ENCODE data around the gene XAGE3.
"Not testable (repeated sequence)": the region's sequence is repeated elsewhere in the genome, so short reads cannot be mapped to it uniquely, and the experiment has no call there.

The XAGE3 gene

GRCh38 chrX:52888090-52888489 lies 20.2 kb upstream of the XAGE3 start:
- H3K4me3 ChIP-seq (ENCODE audit: low read length); H3K27ac ChIP-seq (ENCODE audit: low read length); H3K9me3 ChIP-seq (ENCODE audit: control insufficient read depth, insufficient read depth, low read length); H3K27me3 ChIP-seq (ENCODE audit: control insufficient read depth, insufficient read depth, low read length); H3K4me1 ChIP-seq (ENCODE audit: control insufficient read depth, insufficient read depth, low read length); DNase-seq (ENCODE audit: low read depth, low spot score); H3K36me3 ChIP-seq (ENCODE audit: control insufficient read depth, insufficient read depth, low read length): not testable (repeated sequence)
- no CpG with 5 or more reads among the region's 9 CpGs for WGBS (ENCODE audit: insufficient coverage, insufficient read length)

DNA sequence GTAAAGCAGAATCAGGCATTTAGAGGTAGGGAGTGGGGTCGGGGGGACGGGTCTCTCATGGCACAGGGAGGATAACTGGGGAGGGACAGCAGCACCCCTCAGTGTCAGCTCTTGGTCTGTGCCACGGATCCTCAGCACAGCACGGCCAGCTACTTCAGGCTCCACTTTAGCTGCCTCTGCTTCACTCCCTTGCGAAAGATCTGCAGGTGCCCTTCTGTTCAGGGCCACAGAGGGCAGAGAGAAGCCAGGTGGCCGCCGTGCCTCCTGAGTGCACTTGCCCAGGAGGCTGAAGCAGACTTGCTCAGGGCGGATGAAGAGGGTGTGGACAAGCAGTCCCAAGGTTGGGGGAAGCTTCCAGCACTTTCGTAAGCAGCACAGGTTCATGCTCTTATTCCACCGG lies 19.6 kb upstream of the XAGE3 start:
- not testable (repeated sequence) for H3K27ac ChIP-seq (ENCODE audit: low read length); H3K9me3 ChIP-seq (ENCODE audit: control insufficient read depth, insufficient read depth, low read length); H3K36me3 ChIP-seq (ENCODE audit: control insufficient read depth, insufficient read depth, low read length); DNase-seq (ENCODE audit: low read depth, low spot score); H3K4me1 ChIP-seq (ENCODE audit: control insufficient read depth, insufficient read depth, low read length); H3K27me3 ChIP-seq (ENCODE audit: control insufficient read depth, insufficient read depth, low read length); H3K4me3 ChIP-seq (ENCODE audit: low read length)
- WGBS (ENCODE audit: insufficient coverage, insufficient read length) = no CpG with 5 or more reads among the region's 10 CpGs

DNA sequence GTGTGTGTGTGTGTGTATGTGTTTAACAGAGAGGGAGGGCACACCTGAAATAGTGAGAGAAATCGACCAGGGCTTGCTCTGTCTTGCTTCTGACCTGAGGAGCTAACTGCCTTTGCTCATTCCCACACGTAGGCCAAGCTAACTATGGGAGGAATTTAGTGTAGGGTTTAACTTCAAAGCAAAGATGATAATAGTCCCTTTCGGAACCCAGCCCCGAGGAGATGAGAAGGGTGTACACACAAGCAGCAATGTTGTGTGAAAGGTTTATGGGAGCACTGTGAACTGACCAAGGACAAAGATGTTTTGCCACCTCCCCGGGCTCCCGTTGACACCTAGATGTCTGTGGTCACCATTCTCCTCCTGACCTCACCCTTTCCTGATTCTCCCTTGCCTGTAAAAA lies 8.5 kb upstream of the XAGE3 start:
- not testable (repeated sequence) for H3K4me3 ChIP-seq (ENCODE audit: low read length); H3K4me1 ChIP-seq (ENCODE audit: control insufficient read depth, insufficient read depth, low read length); H3K9me3 ChIP-seq (ENCODE audit: control insufficient read depth, insufficient read depth, low read length); H3K27me3 ChIP-seq (ENCODE audit: control insufficient read depth, insufficient read depth, low read length); H3K27ac ChIP-seq (ENCODE audit: low read length); H3K36me3 ChIP-seq (ENCODE audit: control insufficient read depth, insufficient read depth, low read length); DNase-seq (ENCODE audit: low read depth, low spot score)
- no CpG with 5 or more reads among the region's 6 CpGs for WGBS (ENCODE audit: insufficient coverage, insufficient read length)

GRCh38 chrX:52875436-52875835 lies 7.6 kb upstream of the XAGE3 start:
- not testable (repeated sequence) for H3K27ac ChIP-seq (ENCODE audit: low read length); H3K27me3 ChIP-seq (ENCODE audit: control insufficient read depth, insufficient read depth, low read length); H3K4me1 ChIP-seq (ENCODE audit: control insufficient read depth, insufficient read depth, low read length); DNase-seq (ENCODE audit: low read depth, low spot score); H3K36me3 ChIP-seq (ENCODE audit: control insufficient read depth, insufficient read depth, low read length); H3K9me3 ChIP-seq (ENCODE audit: control insufficient read depth, insufficient read depth, low read length); H3K4me3 ChIP-seq (ENCODE audit: low read length)
- no CpG with 5 or more reads among the region's 10 CpGs for WGBS (ENCODE audit: insufficient coverage, insufficient read length)

- H3K4me3 ChIP-seq (ENCODE audit: low read length) = no peak overlapping the region
- DNase-seq (ENCODE audit: low read depth, low spot score) = no peak
- no CpG with 5 or more reads among the region's 5 CpGs for WGBS (ENCODE audit: insufficient coverage, insufficient read length)
- no peaks in the 10 kb centered on the region for H3K27me3 ChIP-seq (ENCODE audit: control insufficient read depth, insufficient read depth, low read length)
- H3K4me1 ChIP-seq (ENCODE audit: control insufficient read depth, insufficient read depth, low read length) = no peaks in the 10 kb centered on the region
- no peaks in the 10 kb centered on the region for H3K9me3 ChIP-seq (ENCODE audit: control insufficient read depth, insufficient read depth, low read length)
- no peak overlapping the region for H3K27ac ChIP-seq (ENCODE audit: low read length)
- no peaks in the 10 kb centered on the region for H3K36me3 ChIP-seq (ENCODE audit: control insufficient read depth, insufficient read depth, low read length)
These were observed 6.8 kb upstream of the XAGE3 start for GRCh38 chrX:52874661-52875060.

GRCh38 chrX:52873825-52874224 lies 5.9 kb upstream of the XAGE3 start:
- not testable (repeated sequence) for H3K27ac ChIP-seq (ENCODE audit: low read length); H3K4me1 ChIP-seq (ENCODE audit: control insufficient read depth, insufficient read depth, low read length); H3K36me3 ChIP-seq (ENCODE audit: control insufficient read depth, insufficient read depth, low read length); DNase-seq (ENCODE audit: low read depth, low spot score); H3K27me3 ChIP-seq (ENCODE audit: control insufficient read depth, insufficient read depth, low read length); H3K4me3 ChIP-seq (ENCODE audit: low read length); H3K9me3 ChIP-seq (ENCODE audit: control insufficient read depth, insufficient read depth, low read length)

DNA sequence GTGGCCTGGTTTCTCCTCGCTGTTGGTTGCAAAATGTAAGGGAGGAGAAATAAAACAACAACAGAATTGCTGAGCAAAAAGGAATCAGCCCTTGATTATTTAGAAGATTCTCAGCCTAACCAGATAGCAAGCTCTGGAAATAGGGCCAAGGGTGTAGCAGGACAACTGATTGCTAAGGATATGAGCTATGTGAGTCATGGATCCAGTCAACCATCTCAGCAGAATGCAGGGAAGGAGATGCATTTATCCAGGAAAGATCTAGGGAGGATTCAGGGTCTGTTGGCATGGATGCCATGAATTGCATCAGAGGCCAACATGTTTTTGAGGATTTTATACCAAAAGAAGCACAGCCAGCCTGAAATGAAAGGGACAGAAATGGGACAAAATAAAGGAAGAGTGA lies 2.2 kb upstream of the XAGE3 start:
- no CpG with 5 or more reads among the region's 1 CpG for WGBS (ENCODE audit: insufficient coverage, insufficient read length)
- no peaks in the 10 kb centered on the region for H3K4me1 ChIP-seq (ENCODE audit: control insufficient read depth, insufficient read depth, low read length)

DNA sequence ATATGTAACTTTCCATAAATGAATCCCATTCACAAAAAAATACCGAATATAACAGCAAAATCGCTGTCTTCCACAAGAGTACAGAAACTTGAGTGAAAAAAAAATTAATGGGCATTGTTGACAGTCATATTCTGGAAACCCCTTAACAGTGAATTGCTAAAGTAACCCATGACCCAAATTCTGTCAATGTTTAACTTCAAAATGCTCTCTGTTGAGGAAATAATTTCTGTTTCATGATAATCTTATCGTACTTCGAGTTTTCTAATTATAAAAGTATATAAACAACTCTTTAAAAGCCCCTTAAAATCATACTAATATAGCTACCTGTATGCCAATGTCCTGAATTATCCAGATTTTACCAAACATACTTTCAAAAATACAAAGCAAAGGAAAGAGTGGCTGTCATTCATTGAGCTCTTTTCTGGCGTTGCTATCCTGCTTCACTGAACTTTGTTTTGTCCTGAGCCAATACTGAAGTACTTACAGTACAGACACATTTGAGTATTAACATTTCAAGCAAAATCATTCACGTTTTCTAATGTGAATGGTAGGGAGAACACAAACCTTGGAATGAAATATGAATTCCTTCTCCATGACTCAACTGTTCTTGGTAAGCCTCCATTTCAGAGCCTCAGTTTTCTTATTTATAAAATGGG lies 2.4 kb downstream of the XAGE3 start:
- Histone ChIP-seq H3K4me1 (ENCODE audit: control insufficient read depth, insufficient read depth, low read length) (no peaks in the 10 kb centered on the region), H3K4me3 (ENCODE audit: low read length) (no peak overlapping the region), H3K27me3 (ENCODE audit: control insufficient read depth, insufficient read depth, low read length) (no peaks in the 10 kb centered on the region), H3K36me3 (ENCODE audit: control insufficient read depth, insufficient read depth, low read length) (no peaks in the 10 kb centered on the region), H3K27ac (ENCODE audit: low read length) (no peak overlapping the region), H3K9me3 (ENCODE audit: control insufficient read depth, insufficient read depth, low read length) (no peaks in the 10 kb centered on the region)
- no peak for DNase-seq (ENCODE audit: low read depth, low spot score)
- no CpG with 5 or more reads among the region's 6 CpGs for WGBS (ENCODE audit: insufficient coverage, insufficient read length)

More for the DNA sequence above, 2.2 kb upstream of the XAGE3 start:
- Histone ChIP-seq H3K36me3 (ENCODE audit: control insufficient read depth, insufficient read depth, low read length) (no peaks in the 10 kb centered on the region), H3K4me3 (ENCODE audit: low read length) (no peak overlapping the region), H3K27me3 (ENCODE audit: control insufficient read depth, insufficient read depth, low read length) (no peaks in the 10 kb centered on the region), H3K9me3 (ENCODE audit: control insufficient read depth, insufficient read depth, low read length) (no peaks in the 10 kb centered on the region), H3K27ac (ENCODE audit: low read length) (no peak overlapping the region)
- DNase-seq (ENCODE audit: low read depth, low spot score) = no peak

GRCh38 chrX:52856991-52857525 lies 10.8 kb downstream of the XAGE3 start:
- not testable (repeated sequence) for H3K36me3 ChIP-seq (ENCODE audit: control insufficient read depth, insufficient read depth, low read length); H3K27me3 ChIP-seq (ENCODE audit: control insufficient read depth, insufficient read depth, low read length); H3K4me1 ChIP-seq (ENCODE audit: control insufficient read depth, insufficient read depth, low read length)

GRCh38 chrX:52852110-52852860 lies 15.6 kb downstream of the XAGE3 start:
- no peak for DNase-seq (ENCODE audit: low read depth, low spot score)
- no peaks in the 10 kb centered on the region for H3K9me3 ChIP-seq (ENCODE audit: control insufficient read depth, insufficient read depth, low read length)
- H3K27ac ChIP-seq (ENCODE audit: low read length) = no peak overlapping the region
- no peak overlapping the region for H3K4me3 ChIP-seq (ENCODE audit: low read length)
- H3K36me3 ChIP-seq (ENCODE audit: control insufficient read depth, insufficient read depth, low read length) = no peaks in the 10 kb centered on the region
- no peaks in the 10 kb centered on the region for H3K4me1 ChIP-seq (ENCODE audit: control insufficient read depth, insufficient read depth, low read length)
- no CpG with 5 or more reads among the region's 9 CpGs for WGBS (ENCODE audit: insufficient coverage, insufficient read length)
- no peaks in the 10 kb centered on the region for H3K27me3 ChIP-seq (ENCODE audit: control insufficient read depth, insufficient read depth, low read length)

More at GRCh38 chrX:52856991-52857525, 10.8 kb downstream of the XAGE3 start:
- not testable (repeated sequence) for DNase-seq (ENCODE audit: low read depth, low spot score); H3K9me3 ChIP-seq (ENCODE audit: control insufficient read depth, insufficient read depth, low read length); H3K27ac ChIP-seq (ENCODE audit: low read length); H3K4me3 ChIP-seq (ENCODE audit: low read length)
- no CpG with 5 or more reads among the region's 4 CpGs for WGBS (ENCODE audit: insufficient coverage, insufficient read length)

- WGBS (ENCODE audit: insufficient coverage, insufficient read length) = no CpG with 5 or more reads among the region's 3 CpGs
- not testable (repeated sequence) for DNase-seq (ENCODE audit: low read depth, low spot score); H3K9me3 ChIP-seq (ENCODE audit: control insufficient read depth, insufficient read depth, low read length); H3K36me3 ChIP-seq (ENCODE audit: control insufficient read depth, insufficient read depth, low read length); H3K27ac ChIP-seq (ENCODE audit: low read length); H3K4me1 ChIP-seq (ENCODE audit: control insufficient read depth, insufficient read depth, low read length); H3K4me3 ChIP-seq (ENCODE audit: low read length); H3K27me3 ChIP-seq (ENCODE audit: control insufficient read depth, insufficient read depth, low read length)
These were observed 24.3 kb downstream of the XAGE3 start for GRCh38 chrX:52843619-52844018.
